SK-N-SH (cell line): ENCODE results near the gene POU3F3.

Experiments
- CHD2 ChIP-seq: fragments of 150-350 bp; IDR thresholded peaks from 2 replicates; pipeline ENCODE4 v1.6.1; 2018; ENCODE audit warnings: low read length; ENCODE audit not compliant: partially characterized antibody
- EP300 ChIP-seq, 2 experiments: IDR thresholded peaks; 2 replicates each; pipeline versions ENCODE4 v1.4.0 to v1.6.1; 2012; ENCODE audit warnings: borderline replicate concordance in 1 of 2, low read depth in 1 of 2, low read length in 1 of 2
- EZH2phosphoT487 ChIP-seq: fragments of 200-600 bp; sonication (generic); IDR thresholded peaks from 2 replicates; pipeline ENCODE4 v1.6.1; 2017; ENCODE audit warnings: low read depth, mixed run types, mild to moderate bottlenecking, antibody characterized with exemption, moderate library complexity, borderline replicate concordance
- GABPA ChIP-seq: IDR thresholded peaks from 2 replicates; pipeline ENCODE4 v1.4.0; 2012; ENCODE audit warnings: low read depth, mild to moderate bottlenecking
- POLR2AphosphoS5 ChIP-seq: IDR thresholded peaks from 2 replicates; pipeline ENCODE4 v1.6.1; 2012; ENCODE audit warnings: low read depth, low read length
- RCOR1 ChIP-seq: fragments of 150-350 bp; IDR thresholded peaks from 2 replicates; pipeline ENCODE4 v1.6.1; 2017; ENCODE audit warnings: antibody characterized with exemption, low read length
- TAF1 ChIP-seq: IDR thresholded peaks from 2 replicates; pipeline ENCODE4 v1.6.1; 2012; ENCODE audit warnings: low read depth, mild to moderate bottlenecking, low read length, moderate library complexity, borderline replicate concordance
- YY1 ChIP-seq: IDR thresholded peaks from 2 replicates; pipeline ENCODE4 v1.4.0; 2012; ENCODE audit warnings: low read depth, mild to moderate bottlenecking
- TF ChIP-seq, protein P1 (sequence below): fragments of 200-600 bp; sonication (generic); IDR thresholded peaks from 2 replicates; pipeline ENCODE4 v1.6.1; 2017; ENCODE audit warnings: antibody characterized with exemption, mild to moderate bottlenecking, moderate library complexity

DNA sequence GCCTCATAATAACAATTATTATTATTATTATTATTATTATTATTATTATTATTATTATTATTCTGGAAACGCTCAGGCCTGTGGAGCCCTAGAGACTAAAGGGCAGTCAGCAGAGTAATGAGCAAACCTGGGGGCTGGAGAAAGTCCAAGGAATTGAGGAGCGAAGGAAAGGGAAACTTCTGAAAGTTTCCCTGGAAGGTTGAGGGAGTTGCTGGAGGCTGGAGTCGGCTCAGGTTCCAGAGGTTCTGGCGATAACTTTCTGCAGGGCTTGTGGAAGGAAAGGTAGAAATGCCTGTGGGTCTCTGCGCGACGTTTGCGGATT, 9.2 kb downstream of the POU3F3 start:
- TF ChIP-seq, protein P1, sequence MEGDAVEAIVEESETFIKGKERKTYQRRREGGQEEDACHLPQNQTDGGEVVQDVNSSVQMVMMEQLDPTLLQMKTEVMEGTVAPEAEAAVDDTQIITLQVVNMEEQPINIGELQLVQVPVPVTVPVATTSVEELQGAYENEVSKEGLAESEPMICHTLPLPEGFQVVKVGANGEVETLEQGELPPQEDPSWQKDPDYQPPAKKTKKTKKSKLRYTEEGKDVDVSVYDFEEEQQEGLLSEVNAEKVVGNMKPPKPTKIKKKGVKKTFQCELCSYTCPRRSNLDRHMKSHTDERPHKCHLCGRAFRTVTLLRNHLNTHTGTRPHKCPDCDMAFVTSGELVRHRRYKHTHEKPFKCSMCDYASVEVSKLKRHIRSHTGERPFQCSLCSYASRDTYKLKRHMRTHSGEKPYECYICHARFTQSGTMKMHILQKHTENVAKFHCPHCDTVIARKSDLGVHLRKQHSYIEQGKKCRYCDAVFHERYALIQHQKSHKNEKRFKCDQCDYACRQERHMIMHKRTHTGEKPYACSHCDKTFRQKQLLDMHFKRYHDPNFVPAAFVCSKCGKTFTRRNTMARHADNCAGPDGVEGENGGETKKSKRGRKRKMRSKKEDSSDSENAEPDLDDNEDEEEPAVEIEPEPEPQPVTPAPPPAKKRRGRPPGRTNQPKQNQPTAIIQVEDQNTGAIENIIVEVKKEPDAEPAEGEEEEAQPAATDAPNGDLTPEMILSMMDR, result no peak
- TF ChIP-seq EZH2phosphoT487 (no peak), YY1 (no peak), GABPA (no peak), POLR2AphosphoS5 (no peak), TAF1 (no peak), CHD2 (no peak), EP300 (IDR thresholded peaks at IDR 0.05; ENCODE audit: borderline replicate concordance in 1 of 2, low read depth in 1 of 2, low read length in 1 of 2) (no peak), RCOR1 (no peak)
